Sigmoid colon (tissue), 4 donors: ENCODE results near the gene HDAC8.

ENCODE experiments used
- EP300 ChIP-seq, 4 donors: sonication (generic); formaldehyde crosslinking; IDR thresholded peaks; one replicate each; pipeline ENCODE4 v1.6.1; 2017; ENCODE audit warnings: antibody characterized with exemption in 4 of 4
- TF ChIP-seq, protein P1 (sequence below), 4 experiments: fragments of 450-650 bp in 3 of 4; fragments of 200-600 bp in 1 of 4; IDR thresholded peaks; one replicate each; pipeline ENCODE4 v1.5.1; 2016 to 2019; ENCODE audit warnings: antibody characterized with exemption in 4 of 4, mild to moderate bottlenecking in 3 of 4, moderate library complexity in 2 of 4

DNA sequence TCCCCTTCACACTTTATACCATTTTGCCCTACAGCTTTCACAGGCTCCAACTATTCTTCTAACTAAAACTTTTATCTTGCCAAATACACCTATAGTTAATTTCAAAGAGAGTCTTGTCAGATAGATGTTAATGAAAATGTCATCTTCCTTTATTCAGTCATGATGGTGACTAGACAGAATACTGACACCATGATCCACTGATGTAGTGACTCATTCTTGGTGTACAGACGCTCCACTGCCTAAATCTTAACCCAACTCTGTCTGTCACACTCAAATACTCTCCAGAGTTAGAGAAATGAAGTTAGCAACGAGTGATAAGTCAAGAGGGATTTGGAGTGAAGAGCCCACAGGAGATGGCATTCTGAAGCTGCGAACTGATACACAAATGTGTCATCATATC lies 32.1 kb upstream of the HDAC8 start:
- TF ChIP-seq, protein P1, sequence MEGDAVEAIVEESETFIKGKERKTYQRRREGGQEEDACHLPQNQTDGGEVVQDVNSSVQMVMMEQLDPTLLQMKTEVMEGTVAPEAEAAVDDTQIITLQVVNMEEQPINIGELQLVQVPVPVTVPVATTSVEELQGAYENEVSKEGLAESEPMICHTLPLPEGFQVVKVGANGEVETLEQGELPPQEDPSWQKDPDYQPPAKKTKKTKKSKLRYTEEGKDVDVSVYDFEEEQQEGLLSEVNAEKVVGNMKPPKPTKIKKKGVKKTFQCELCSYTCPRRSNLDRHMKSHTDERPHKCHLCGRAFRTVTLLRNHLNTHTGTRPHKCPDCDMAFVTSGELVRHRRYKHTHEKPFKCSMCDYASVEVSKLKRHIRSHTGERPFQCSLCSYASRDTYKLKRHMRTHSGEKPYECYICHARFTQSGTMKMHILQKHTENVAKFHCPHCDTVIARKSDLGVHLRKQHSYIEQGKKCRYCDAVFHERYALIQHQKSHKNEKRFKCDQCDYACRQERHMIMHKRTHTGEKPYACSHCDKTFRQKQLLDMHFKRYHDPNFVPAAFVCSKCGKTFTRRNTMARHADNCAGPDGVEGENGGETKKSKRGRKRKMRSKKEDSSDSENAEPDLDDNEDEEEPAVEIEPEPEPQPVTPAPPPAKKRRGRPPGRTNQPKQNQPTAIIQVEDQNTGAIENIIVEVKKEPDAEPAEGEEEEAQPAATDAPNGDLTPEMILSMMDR (IDR thresholded peaks at IDR 0.05), result no peak
- TF ChIP-seq EP300 (IDR thresholded peaks at IDR 0.05), result no peak
